GM19372 (cell line): Measurements from ENCODE around the gene CRACR2B.

Source experiments
- ATAC-seq: cut with Tn5 transposase; IDR thresholded peaks from one replicate; pipeline ENCODE4 v1.9.1; 2021; ENCODE audit warnings: mild to moderate bottlenecking, low read depth, moderate library complexity; ENCODE audit not compliant: unreplicated experiment

The CRACR2B gene

GRCh38 chr11:827897-828192, at the start of gene CRACR2B:
TSS of gene CRACR2B (plus strand) at chr11:827919. CDS start at chr11:828608, 689 bp downstream.
- ATAC-seq, result no peak

- ATAC-seq, result no peak
These were observed 48.5 kb upstream of the CRACR2B start for GRCh38 chr11:778976-779954.

- ATAC-seq, result no peak
These were observed 47.7 kb upstream of the CRACR2B start for GRCh38 chr11:779955-780532.

GRCh38 chr11:782264-783174, 45.2 kb upstream of the CRACR2B start:
- no peak for ATAC-seq

- no peak for ATAC-seq
These were observed 44.1 kb upstream of the CRACR2B start for GRCh38 chr11:783581-784015.

GRCh38 chr11:786235-787083, 41.3 kb upstream of the CRACR2B start:
- ATAC-seq, result no peak

GRCh38 chr11:787084-787675, 40.5 kb upstream of the CRACR2B start:
- ATAC-seq, result no peak

- ATAC-seq, result no peak
These were observed 39.6 kb upstream of the CRACR2B start for GRCh38 chr11:788009-788640.

- no peak for ATAC-seq
These were observed 38.5 kb upstream of the CRACR2B start for GRCh38 chr11:788953-789940.

GRCh38 chr11:789943-790342, 37.8 kb upstream of the CRACR2B start, which contains the start of gene CEND1:
TSS of gene CEND1 (minus strand) at chr11:790090. CDS start at chr11:788576, 1,514 bp downstream.
- no peak for ATAC-seq

GRCh38 chr11:790721-791564, 36.8 kb upstream of the CRACR2B start:
- no peak for ATAC-seq

GRCh38 chr11:791658-792534, 35.8 kb upstream of the CRACR2B start:
- no peak for ATAC-seq

- no peak for ATAC-seq
These were observed 35.2 kb upstream of the CRACR2B start for GRCh38 chr11:792535-792821.

GRCh38 chr11:792873-793272, 34.8 kb upstream of the CRACR2B start:
- ATAC-seq, result no peak

- ATAC-seq, result no peak
These were observed 34.2 kb upstream of the CRACR2B start for GRCh38 chr11:793556-793955.
